SW480 (cell line): ENCODE measurements around the gene CHMP1B.
"Not testable (repeated sequence)": the region's sequence is repeated elsewhere in the genome, so short reads cannot be mapped to it uniquely, and the experiment has no call there.

Source experiments
- DNase-seq: peaks from one replicate; pipeline ENCODE4 v3.0.0-alpha.2; 2016; ENCODE audit warnings: low spot score

CHMP1B gene

DNA sequence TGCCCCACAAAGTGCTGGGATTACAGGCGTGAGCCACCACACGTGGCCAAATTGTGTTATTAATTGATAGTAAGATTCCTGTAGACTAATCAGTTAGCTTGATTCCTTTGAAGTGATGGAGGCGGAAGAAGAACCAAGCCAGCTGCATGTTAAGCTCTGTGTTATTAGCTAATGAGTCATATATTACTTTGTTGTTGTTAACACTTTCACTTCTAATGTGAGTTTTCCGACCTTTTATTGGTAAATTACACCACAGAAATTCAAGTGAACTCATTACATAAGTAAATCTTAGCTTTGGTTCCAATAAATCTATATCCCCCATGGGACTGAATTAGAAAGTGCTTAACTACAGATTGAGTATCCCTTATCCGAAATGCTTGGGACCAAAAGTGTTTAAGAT lies 20.3 kb downstream of the CHMP1B start:
- DNase-seq, result peak; percentile 80

DNA sequence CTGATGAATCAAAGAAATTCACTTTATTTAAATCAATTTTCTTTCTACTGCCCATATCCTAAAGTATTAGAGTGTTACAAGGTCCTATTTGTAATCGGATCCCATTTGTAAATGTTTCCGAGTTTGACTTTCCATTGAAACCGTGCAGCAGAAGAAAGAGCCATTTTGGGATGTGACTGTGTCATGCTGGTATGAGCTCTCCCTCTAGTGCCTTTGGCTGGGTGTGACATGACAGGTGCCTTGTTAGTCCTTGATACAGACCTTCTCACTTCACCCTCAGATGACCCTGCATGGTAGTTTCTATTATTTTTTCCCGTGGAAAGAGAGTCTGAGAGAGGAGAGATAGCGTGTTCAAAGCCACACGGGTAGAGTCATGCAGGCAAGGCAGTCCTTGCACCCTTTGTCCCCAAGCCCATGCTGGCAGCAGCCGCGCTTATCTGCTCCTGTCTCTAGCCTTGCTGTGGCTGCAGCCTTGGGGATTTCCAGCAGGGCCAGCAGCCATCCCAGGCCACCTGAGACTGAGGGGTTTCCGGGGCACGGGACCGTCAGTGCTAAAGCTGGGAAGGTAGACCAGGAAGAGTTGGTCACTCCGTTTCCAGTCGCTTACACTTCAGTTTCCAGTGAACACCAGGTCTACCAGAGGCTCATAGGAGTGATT lies 21.4 kb downstream of the CHMP1B start:
- DNase-seq, result peak; percentile 81

DNA sequence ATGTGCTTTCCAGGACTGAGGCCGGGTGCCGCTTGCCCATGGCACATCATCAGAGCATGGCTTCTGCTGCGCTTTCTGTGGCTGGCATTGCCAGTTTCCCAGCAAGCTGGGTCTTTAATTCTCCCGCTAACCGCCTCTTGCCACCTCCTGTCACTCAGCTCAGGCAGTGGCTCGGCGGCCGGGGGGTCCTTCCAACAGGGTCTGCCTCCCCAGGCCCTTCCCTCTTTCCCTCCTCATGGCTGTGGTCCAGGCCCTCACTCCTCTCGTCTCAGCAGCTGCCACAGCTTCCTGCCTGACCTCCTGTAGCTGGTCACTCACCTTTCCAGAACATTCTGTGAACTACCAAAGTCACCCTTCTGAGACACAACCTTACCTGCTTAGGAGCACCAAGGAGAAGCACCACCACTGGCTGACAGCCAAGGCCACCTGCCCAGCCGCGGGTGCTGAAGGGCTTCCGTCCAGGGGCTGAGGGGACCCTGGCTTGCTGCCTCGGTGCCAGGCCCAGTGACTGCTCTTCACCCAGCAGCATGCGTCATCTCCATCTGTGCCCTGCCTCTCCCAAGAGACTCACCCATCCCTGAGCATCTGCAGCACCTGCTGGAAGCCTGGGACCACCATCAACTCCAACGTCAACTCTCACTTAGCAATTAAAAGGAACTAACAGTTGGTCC lies 22.6 kb downstream of the CHMP1B start:
- no peak for DNase-seq

DNA sequence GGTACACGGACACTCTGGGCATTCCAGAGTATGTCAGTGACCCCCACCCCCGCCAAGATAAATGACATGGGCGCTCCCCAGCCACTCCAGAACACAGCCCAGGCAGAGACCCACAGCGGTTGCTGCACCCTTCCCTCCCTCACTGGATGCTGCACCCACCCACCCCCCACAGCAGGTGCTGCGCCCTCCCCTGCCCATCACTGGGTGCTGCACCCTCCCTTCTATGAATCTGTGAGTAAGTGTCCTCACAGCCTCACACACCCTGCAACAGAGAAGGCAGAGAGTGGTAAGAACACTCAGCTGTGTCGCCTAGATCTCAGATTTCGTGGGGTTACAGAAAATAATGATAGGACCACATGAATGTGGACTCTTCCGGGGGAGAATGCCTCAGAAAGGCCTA lies 23.5 kb downstream of the CHMP1B start:
- DNase-seq, result no peak

DNA sequence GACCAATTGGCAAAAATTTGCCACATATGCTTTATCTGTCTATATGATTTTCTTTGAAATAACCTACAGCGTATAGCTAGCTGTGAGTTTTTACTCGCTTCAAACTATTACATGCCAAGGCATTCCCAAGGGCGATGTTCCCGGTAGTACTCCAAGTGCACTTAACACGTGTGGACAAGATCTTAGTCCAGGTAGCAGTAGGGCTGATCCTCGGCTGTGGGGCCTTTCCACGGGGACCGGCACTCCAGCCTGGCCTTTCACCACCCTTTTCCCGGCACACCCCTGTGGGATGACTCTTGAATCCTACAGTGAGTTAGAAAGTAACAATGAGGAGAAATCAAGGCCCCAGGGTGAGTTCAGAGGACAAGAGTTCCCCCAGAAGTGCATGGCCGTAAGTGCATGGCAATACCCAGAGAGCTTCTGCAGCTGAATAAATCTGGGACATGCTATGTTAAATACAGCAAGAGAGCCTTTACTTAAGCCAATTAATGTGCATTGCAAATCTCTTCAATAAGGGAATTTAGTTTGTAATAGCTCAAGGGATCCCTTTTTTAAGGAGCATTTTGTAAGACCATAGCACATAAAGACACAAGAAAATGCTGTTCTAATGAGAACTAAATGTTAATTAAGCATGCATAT lies 26.4 kb downstream of the CHMP1B start:
- no peak for DNase-seq

DNA sequence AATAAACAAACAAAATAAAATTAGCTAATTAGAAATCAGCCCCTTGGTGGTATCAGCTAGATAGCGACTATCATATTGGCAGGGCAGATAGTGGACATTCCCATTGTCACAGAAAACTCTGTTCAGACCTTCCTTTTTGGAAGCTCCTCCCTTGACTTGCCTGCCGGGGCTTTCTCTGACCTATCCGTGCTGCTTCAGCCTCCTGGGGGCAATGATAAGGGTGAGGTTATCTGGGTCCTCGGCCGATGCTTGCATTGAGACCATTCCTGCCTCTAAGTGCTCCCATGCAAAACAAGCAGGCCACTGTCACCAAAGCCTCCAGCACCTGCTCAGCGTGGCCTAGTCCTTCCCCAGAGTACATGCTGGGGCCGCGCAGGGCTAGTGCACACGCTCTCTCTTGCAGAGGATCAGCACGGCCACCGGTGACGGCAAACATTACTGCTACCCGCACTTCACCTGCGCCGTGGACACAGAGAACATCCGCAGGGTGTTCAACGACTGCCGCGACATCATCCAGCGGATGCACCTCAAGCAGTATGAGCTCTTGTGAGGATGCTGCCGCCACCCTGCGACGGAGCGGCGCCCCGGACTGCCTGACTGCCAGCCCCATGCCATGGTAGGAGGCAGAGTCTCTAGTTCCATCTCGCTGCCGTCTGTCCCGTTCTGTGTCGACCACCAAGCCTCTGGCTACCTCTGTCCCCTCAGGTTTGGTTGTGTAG lies 29.5 kb downstream of the CHMP1B start:
- no peak for DNase-seq

DNA sequence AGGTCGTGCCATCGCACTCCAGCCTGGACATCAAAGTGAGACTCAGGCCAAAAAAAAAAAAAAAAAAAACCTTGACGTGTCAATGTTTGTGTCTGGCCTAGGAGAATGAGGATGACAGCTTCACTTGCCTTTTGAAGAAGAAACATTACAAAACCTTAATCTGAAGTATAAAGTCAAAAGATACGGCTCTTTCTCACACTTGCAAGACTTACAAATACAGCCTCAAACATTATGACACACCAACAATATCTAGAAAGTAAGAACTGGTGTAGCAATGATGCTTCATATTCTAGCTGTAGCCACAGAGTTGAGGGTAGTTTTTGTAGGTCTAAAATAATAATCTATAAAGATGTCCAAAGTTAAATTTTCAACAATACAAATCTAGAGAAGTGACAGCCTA lies 31.4 kb downstream of the CHMP1B start:
- no peak for DNase-seq

DNA sequence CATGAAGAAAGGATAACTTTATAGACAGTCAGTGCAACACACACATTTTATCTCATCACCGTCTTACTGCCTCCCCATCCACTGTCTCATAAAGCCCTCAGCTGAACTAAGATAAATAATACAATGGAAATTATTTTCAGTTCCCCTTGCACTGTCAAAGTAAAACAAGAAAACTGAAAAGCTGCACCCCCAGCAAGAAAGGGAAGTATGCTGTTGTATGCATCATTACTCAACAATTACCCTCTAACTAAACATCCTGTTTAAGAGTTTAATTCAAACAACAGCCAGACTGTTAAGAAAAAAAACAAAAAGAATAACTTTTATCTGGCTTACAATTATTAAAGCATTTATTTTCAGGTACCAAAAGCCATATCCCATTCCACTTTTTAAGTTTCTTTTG lies 31.9 kb downstream of the CHMP1B start:
- DNase-seq, result no peak

DNA sequence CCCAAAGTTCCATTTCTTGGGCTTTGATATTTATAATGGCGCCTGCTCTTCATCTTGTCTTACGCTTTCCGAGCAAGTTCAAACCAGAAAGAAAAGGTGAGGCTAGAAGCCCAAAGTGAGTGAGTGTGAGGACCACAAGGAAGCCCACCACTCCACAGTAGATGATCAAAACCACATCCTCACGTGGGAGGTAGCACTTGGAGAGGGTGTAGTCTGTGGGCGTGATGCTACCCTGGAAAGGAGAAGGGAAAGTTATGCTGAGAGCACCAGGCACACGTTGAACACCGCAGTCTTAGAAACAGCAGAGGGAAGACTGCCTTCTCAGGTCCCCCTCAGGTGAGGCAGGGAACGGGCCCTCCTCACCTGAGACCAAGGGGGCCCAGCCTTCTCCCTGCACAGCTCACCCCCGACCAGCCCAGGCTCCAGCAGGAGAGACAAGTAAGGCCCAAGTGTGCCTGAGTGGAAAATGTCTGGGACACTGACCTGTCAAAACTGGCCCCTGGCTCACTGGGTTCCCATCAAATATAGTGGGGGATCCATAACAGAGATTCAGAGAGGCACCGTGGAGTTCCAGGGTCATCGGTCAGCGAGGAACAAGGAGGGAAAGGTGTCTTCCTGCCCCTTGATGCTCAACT lies 33.3 kb downstream of the CHMP1B start:
- DNase-seq, result no peak

DNA sequence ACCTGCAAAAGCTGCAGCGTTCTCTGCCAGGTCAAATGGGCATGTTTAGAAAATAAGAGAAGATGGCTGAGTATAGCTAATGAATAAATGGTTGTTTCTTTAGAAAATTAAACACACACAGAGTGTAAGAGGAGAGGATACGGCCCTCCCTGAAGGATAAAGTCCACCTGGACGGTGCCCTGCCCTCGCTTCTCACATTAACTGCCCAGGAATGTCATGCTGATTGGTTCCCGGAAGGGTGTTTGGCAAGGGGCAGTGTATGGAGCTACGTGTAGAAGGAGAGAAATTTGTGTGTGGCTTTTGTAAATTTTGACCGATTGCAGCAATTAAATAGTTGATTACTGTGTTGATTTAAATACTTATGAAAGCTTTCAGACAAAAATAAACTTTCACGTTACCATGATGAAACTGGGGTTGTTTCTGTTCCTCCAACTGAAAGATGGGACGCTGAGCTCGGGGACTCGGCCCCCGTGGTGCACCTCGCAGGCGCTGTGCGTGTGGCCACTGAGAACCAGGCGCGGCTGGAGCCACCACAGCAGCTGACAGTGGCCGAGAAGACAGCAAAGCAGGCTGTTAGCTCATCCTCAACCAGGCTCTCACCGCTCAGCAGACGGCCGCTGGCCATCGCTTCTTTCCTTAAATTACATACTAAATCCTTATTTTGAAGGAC lies 34.2 kb downstream of the CHMP1B start:
- DNase-seq, result peak; percentile 26

DNA sequence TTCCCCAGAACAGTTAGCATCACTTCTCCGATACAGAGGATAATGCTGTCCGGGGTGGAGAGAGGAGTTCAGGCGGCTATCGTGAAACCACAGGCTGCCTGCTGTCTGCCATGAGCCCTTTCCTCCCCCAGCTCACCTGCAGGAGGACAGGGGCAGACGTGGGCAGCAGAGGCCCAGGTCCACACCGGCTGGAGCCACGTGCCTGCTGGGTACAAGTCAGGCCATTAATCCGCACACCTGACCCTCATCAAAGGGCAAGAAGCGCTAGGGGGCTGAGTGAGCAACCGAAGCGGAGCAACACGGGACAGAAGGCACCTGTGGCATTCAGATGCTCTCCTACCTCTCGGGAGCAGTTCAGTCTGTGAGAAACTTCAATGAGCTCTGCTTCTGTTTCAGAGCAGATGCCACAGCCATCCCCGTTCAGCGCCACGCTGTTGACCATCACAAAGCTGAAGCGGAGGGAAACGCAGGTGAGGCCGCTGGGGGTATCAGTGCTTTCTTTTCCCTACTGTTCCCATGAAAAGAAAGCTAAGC lies 35.4 kb downstream of the CHMP1B start:
- no peak for DNase-seq

DNA sequence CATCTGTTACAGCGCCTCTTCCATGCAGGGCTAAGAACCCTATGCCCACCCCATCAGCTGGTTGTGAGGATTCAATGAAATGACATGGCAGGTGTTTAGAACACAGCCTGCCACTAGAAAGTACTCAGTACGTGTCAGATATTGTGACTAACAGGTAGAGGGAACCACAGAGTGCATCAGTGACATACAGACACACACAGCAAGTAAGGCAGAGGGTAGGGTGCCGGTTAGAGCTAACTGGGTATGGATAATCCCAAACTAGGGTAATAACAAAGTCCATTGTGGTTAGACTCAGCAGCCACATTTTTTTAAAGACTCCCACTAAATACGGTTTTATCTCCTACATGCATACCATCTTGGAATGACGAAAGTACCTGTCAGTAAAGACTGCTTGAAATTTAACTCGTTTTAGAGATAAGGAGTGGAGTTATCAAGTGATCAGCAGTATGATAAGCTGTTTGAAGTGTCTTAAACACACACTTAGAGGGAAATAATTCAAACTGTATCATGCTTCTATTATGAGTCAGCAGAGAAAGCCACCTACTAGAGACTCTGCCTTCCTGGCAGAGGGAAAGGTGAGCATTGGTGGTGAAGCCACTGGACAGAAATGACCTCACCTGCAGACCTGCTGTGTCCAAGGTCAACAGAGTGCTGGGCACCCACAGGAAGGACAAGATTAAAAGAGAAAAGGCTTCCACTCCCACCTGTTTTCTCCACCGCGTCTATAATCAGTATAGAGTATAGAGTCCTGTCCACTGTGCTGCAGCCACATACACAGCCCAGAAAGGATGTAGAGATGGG lies 36.3 kb downstream of the CHMP1B start:
- peak; percentile 76 for DNase-seq

DNA sequence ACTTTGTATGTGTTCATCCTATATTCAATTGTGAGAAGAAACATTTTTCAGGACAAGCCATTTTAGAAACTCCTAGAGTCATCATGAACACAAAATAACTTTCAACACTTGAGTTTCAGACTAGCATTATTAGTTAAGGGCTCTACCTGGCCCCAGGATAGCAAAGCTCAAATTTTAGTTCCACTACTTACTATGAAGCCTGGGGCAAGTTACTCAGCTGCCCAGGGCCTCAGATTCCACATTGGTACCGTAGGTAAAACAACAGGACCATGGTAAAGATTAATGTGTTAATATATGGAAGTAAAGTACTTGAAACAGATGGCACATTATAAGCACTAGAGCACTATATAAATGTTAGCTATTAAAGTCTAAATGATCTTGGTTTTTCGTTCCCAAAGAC lies 37.5 kb downstream of the CHMP1B start:
- no peak for DNase-seq

DNA sequence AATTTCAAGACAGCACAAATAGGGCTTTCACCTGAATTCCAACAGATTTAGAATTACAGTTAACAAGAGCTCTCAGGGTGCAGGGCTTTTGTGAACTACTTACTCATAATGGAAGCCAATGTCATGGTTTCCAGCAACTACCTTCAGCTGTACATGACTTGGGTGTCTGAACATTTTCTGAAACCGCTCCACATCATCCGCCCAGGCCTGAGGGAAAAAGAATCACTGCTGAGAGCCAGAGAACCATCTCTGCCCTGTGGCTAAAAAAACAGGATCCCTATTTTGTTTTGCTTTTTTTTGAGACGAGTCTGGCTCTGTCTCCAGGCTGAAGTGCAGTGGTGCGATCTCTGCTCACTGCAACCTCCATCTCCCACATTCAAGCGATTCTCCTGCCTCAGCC lies 38.1 kb downstream of the CHMP1B start:
- DNase-seq, result no peak

DNA sequence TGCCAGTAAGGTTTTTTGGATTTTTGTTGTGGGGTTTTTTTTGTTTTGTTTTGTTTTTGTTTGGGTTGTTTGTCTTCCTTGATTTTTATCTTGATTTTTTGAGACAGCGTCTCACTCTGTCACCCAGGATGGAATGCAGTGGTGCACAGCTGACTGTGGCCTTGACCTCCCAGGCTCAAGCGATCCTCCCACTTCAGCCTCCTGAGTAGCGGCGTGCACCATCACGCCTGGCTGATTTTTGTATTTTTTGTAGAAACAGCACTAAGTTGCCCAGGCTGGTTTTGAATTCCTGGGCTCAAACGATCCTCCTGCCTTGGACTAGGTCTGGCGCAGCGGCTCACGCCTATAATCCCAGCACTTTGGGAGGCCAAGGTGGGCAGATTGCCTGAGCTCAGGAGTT lies 40.5 kb downstream of the CHMP1B start:
- DNase-seq, result no peak

DNA sequence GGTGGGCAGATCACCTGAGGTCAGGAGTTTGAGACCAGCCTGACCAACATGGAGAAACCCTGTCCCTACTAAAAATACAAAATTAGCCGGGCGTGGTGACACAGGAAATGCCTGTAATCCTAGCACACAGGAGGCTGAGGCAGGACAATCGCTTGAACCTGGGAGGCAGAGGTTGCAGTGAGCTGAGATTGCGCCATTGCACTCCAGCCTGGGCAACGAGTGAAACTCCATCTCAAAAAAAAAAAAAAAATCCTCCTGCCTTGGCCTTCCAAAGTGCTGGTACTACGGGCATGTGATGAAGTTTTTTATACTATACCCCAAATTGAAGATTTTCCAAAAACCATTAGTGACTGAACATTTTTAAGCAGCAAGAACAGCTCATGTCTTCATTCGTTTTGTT lies 41.2 kb downstream of the CHMP1B start:
- not testable (repeated sequence) for DNase-seq

DNA sequence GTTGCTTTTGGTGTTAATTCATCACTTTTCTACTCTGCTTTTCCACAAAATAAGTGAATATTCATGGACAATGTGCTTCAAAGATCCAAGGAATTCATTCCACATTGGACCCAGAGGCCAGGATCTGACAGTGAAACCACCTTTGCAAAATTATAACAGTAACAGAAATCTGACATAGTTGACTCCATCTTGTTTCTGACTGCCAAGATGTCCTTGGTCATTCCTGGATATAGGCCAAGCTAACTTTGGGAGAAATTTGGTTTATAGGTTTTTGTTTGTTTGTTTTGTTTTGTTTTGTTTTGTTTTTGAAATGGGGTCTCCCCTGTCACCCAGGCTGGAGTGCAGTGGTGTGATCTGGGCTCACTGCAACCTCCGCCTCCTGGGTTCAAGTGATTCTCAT lies 46.6 kb downstream of the CHMP1B start:
- no peak for DNase-seq

DNA sequence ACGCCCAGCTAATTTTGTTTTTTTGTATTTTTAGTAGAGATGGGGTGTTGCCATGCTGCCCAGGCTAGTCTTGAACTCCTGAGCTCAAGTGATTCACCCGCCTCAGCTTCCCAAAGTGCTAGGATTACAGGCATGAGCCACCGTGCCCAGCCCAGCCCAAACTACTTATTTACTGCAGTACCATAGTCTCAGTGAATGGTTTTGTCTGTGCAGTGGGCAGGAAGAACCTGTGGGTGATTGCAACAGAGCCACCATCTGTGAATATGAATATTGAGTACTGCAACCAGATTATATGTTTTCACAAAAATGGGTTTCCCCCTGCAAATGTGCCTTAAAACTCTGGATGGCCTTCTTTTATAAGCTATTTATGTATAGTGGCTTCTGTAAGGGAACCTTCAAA lies 47.9 kb downstream of the CHMP1B start:
- no peak for DNase-seq

DNA sequence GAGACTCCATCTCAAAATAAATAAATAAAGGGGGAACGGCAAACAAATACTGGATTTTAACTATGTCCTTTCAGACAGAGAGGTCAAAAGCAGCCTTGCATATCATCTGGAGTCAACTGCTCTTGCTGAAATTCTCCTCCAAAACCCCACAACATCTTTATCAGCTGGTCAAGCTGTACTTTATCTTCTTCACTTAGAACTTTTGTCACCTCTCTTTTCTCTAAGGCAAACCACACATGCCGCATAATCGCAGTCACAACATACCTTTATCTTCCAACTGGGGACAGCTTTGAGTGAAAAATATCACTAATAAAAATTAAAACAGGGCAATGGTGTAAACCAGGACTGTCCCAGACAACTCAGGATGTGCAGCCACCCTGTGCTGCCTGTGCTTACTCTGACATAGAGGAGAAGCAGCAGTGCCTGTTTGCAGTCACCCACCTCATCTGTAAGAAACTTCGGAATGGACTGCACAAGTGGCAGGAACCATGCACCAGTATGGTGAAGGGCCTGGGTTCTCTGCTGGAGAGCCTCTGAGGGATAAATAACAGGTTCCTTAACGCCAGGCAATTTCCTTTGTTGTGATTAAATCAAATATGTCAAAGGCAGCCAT lies 50.7 kb downstream of the CHMP1B start:
- no peak for DNase-seq

DNA sequence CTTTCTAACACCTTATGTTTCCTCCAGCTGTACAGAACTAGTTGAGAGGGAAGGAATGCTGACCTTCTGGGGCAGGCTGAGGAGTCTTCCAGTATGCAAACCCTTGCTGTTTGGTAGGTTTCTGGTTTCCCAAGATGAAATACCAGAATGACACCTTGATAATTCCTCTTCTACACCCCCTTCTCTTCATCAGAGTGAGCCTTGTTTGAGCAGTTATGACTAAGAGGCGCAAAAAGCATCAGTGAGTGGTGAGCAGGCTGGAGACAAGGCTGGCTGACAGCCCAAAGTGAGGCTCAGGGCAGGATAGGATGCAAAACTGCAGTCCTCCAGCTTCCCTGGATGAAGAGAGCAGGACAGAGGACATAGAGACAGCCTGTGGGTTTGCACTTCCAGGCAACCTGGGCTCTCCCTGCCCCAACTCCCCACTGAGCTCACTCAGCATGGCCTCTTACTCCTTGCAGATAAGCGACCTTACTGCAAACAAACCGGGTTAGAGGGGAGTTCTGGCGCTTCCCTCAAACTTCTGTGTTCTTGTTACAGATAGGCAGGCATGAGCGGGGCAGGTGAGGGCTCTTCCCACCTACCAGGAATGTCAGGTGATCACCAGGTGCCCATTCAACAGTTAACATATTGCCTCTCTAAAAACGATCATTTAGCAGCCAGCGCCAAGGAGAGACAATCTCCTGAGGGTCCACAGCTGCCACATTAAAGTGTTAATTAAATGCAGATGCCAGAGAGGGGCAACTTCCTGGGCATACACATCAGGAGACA lies 51.5 kb downstream of the CHMP1B start:
- no peak for DNase-seq
